ENCODE measurements around the gene IQCF5.

Gene IQCF5

DNA sequence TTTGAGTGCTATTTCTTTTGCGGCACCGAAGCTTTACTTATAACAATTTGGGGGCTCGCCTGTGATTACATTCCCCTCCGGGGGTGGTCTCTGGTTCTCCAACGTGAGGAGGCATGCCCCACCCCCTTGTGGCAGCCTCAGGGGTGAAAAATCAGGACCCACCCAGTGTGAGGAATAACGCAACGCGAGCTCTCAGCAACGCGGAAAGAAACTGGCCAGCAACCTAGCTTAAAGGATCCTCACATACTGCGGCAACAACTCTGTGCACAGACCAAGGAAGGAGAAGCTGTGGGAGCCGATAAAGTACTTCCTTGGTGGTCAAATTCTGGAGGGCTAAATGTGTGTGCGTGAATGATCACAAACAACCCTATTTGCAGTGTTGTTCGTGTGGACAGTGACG is 22.0 kb upstream of the IQCF5 start:
- TF ChIP-seq, protein P1, sequence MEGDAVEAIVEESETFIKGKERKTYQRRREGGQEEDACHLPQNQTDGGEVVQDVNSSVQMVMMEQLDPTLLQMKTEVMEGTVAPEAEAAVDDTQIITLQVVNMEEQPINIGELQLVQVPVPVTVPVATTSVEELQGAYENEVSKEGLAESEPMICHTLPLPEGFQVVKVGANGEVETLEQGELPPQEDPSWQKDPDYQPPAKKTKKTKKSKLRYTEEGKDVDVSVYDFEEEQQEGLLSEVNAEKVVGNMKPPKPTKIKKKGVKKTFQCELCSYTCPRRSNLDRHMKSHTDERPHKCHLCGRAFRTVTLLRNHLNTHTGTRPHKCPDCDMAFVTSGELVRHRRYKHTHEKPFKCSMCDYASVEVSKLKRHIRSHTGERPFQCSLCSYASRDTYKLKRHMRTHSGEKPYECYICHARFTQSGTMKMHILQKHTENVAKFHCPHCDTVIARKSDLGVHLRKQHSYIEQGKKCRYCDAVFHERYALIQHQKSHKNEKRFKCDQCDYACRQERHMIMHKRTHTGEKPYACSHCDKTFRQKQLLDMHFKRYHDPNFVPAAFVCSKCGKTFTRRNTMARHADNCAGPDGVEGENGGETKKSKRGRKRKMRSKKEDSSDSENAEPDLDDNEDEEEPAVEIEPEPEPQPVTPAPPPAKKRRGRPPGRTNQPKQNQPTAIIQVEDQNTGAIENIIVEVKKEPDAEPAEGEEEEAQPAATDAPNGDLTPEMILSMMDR (IDR thresholded peaks at IDR 0.05; ENCODE audit: low read depth, low read length, missing control alignments): no peak
- H3K4me3 ChIP-seq (ENCODE audit: low read depth, low read length): no peak overlapping the region
- in situ Hi-C loops (cut with HindIII; ENCODE audit: low pct_ligation_motif_present, low sequenced_read_pairs): no loop called here
- no peaks in the 10 kb centered on the region for H3K36me3 ChIP-seq (replicated peaks)
- no peak overlapping the region for H3K27ac ChIP-seq
- DNase-seq: no peak
- H3K27me3 ChIP-seq (replicated peaks): no peaks in the 10 kb centered on the region

- no peaks in the 10 kb centered on the region for H3K36me3 ChIP-seq (replicated peaks)
- DNase-seq: no peak
- no peak overlapping the region for H3K4me3 ChIP-seq (ENCODE audit: low read depth, low read length)
- in situ Hi-C loops (cut with HindIII; ENCODE audit: low pct_ligation_motif_present, low sequenced_read_pairs): no loop called here
- no peaks in the 10 kb centered on the region for H3K27me3 ChIP-seq (replicated peaks)
- TF ChIP-seq, protein P1 (IDR thresholded peaks at IDR 0.05; ENCODE audit: low read depth, low read length, missing control alignments): no peak
- H3K27ac ChIP-seq: no peak overlapping the region
Measured at GRCh38 chr3:51896607-51897305, 21.4 kb upstream of the IQCF5 start.

- Histone ChIP-seq H3K27ac (no peak overlapping the region), H3K4me3 (ENCODE audit: low read depth, low read length) (no peak overlapping the region), H3K36me3 (replicated peaks) (no peaks in the 10 kb centered on the region), H3K27me3 (replicated peaks) (no peaks in the 10 kb centered on the region)
- in situ Hi-C loops (cut with HindIII; ENCODE audit: low pct_ligation_motif_present, low sequenced_read_pairs): no loop called here
- TF ChIP-seq, protein P1 (IDR thresholded peaks at IDR 0.05; ENCODE audit: low read depth, low read length, missing control alignments): no peak
- no peak for DNase-seq
Measured at GRCh38 chr3:51894939-51895338, 19.5 kb upstream of the IQCF5 start.

GRCh38 chr3:51894391-51894790 is 19.0 kb upstream of the IQCF5 start:
- DNase-seq: no peak
- Histone ChIP-seq H3K27ac (no peak overlapping the region), H3K4me3 (ENCODE audit: low read depth, low read length) (no peak overlapping the region), H3K36me3 (replicated peaks) (no peaks in the 10 kb centered on the region), H3K27me3 (replicated peaks) (no peaks in the 10 kb centered on the region)
- in situ Hi-C loops (cut with HindIII; ENCODE audit: low pct_ligation_motif_present, low sequenced_read_pairs): no loop called here
- TF ChIP-seq, protein P1 (IDR thresholded peaks at IDR 0.05; ENCODE audit: low read depth, low read length, missing control alignments): no peak

GRCh38 chr3:51891242-51892039 is 16.0 kb upstream of the IQCF5 start:
- Histone ChIP-seq H3K27me3 (replicated peaks) (no peaks in the 10 kb centered on the region), H3K4me3 (ENCODE audit: low read depth, low read length) (no peak overlapping the region), H3K36me3 (replicated peaks) (no peaks in the 10 kb centered on the region), H3K27ac (no peak overlapping the region)
- in situ Hi-C loops (cut with HindIII; ENCODE audit: low pct_ligation_motif_present, low sequenced_read_pairs): no loop called here
- TF ChIP-seq, protein P1 (IDR thresholded peaks at IDR 0.05; ENCODE audit: low read depth, low read length, missing control alignments): no peak
- DNase-seq: no peak

Data from brain microvascular endothelial cell (primary cell).